Measurements from ENCODE around the gene NAALADL2.

GRCh38 chr3:175475765-175476164, 616.6 kb downstream of the NAALADL2 start:
- no peak for TF ChIP-seq POLR2A (IDR thresholded peaks at IDR 0.05; ENCODE audit: low read depth)
- no peak for TF ChIP-seq CTCF (IDR thresholded peaks at IDR 0.05)
- no peak for TF ChIP-seq POLR2AphosphoS5 (IDR thresholded peaks at IDR 0.05)
- no peak for TF ChIP-seq EP300 (IDR thresholded peaks at IDR 0.05)
